NCI-H146 treated with DMSO at 0.1 percent for 48 hours (cell line): ENCODE measurements around the gene FOXN3.
"Not testable (repeated sequence)": the region's sequence is repeated elsewhere in the genome, so short reads cannot be mapped to it uniquely, and the experiment has no call there.

Source experiments
- DNase-seq: peaks from one replicate; lab custom pipeline; 2025; ENCODE audit not compliant: unreplicated experiment; lab: John Stamatoyannopoulos, UW

Gene FOXN3

GRCh38 chr14:89307409-89307808, 109.6 kb downstream of the FOXN3 start:
- DNase-seq: no peak

- no peak for DNase-seq
Measured at GRCh38 chr14:89304972-89305703, 111.9 kb downstream of the FOXN3 start.

- DNase-seq: no peak
Measured at GRCh38 chr14:89304561-89304960, 112.5 kb downstream of the FOXN3 start.

GRCh38 chr14:89303456-89304435, 113.3 kb downstream of the FOXN3 start:
- peak; percentile 36 for DNase-seq

- no peak for DNase-seq
Measured at GRCh38 chr14:89302396-89302950, 114.6 kb downstream of the FOXN3 start.

- no peak for DNase-seq
Measured at GRCh38 chr14:89299587-89299986, 117.4 kb downstream of the FOXN3 start.

GRCh38 chr14:89298056-89298834, 118.8 kb downstream of the FOXN3 start:
- DNase-seq: no peak

- DNase-seq: no peak
Measured at GRCh38 chr14:89296281-89296745, 120.7 kb downstream of the FOXN3 start.

GRCh38 chr14:89294872-89295271, 122.2 kb downstream of the FOXN3 start:
- DNase-seq: no peak

GRCh38 chr14:89294469-89294868, 122.6 kb downstream of the FOXN3 start:
- DNase-seq: not testable (repeated sequence)

GRCh38 chr14:89294060-89294459, 123.0 kb downstream of the FOXN3 start:
- DNase-seq: no peak

- no peak for DNase-seq
Measured at GRCh38 chr14:89293314-89293916, 123.6 kb downstream of the FOXN3 start.

GRCh38 chr14:89292579-89293313, 124.3 kb downstream of the FOXN3 start:
- no peak for DNase-seq

- no peak for DNase-seq
Measured at GRCh38 chr14:89291351-89291940, 125.6 kb downstream of the FOXN3 start.

- no peak for DNase-seq
Measured at GRCh38 chr14:89290813-89291212, 126.2 kb downstream of the FOXN3 start.

- DNase-seq: no peak
Measured at GRCh38 chr14:89289477-89289876, 127.6 kb downstream of the FOXN3 start.

- no peak for DNase-seq
Measured at GRCh38 chr14:89288114-89288513, 128.9 kb downstream of the FOXN3 start.

GRCh38 chr14:89284333-89285058, 132.5 kb downstream of the FOXN3 start:
- DNase-seq: no peak
